BLaER1 (cell line): ENCODE data around the gene RNF10.

Experiments
- H3K27ac ChIP-seq: shearing (Covaris generic); formaldehyde crosslinking; 2 replicates; pipeline ENCODE4 v1.8.1; 2022
- H3K27me3 ChIP-seq: shearing (Covaris generic); formaldehyde crosslinking; 2 replicates; pipeline ENCODE4 v1.8.1; 2022
- H3K36me3 ChIP-seq: shearing (Covaris generic); formaldehyde crosslinking; 2 replicates; pipeline ENCODE4 v1.8.1; 2022
- H3K4me1 ChIP-seq: shearing (Covaris generic); formaldehyde crosslinking; 2 replicates; pipeline ENCODE4 v1.8.1; 2022
- H3K4me2 ChIP-seq: shearing (Covaris generic); formaldehyde crosslinking; 2 replicates; pipeline ENCODE4 v1.8.1; 2022
- H3K4me3 ChIP-seq: shearing (Covaris generic); formaldehyde crosslinking; 2 replicates; pipeline ENCODE4 v1.8.1; 2022
- H3K9ac ChIP-seq: shearing (Covaris generic); formaldehyde crosslinking; 2 replicates; pipeline ENCODE4 v1.8.1; 2022
- H3K9me3 ChIP-seq: shearing (Covaris generic); formaldehyde crosslinking; 2 replicates; pipeline ENCODE4 v1.8.1; 2022
- H4K20me1 ChIP-seq: shearing (Covaris generic); formaldehyde crosslinking; 2 replicates; pipeline ENCODE4 v1.8.1; 2022
- Cebpa-rat ChIP-seq: shearing (Covaris generic); IDR thresholded peaks from 2 replicates; pipeline ENCODE4 v1.8.1; 2022

The RNF10 gene

GRCh38 chr12:120539303-120539702, 5.1 kb downstream of the RNF10 start:
- Histone ChIP-seq H3K9ac (no peak overlapping the region), H3K36me3 (peaks cover 79% of the 10 kb centered on the region), H4K20me1 (peaks cover 100% of the 10 kb centered on the region), H3K4me3 (no peak overlapping the region), H3K4me1 (peaks cover 43% of the 10 kb centered on the region), H3K4me2 (no peak overlapping the region), H3K27ac (no peak overlapping the region), H3K27me3 (no peaks in the 10 kb centered on the region), H3K9me3 (no peaks in the 10 kb centered on the region)
- TF ChIP-seq Cebpa-rat, result no peak

GRCh38 chr12:120540445-120540844, 6.3 kb downstream of the RNF10 start:
- Histone ChIP-seq H3K36me3 (peaks cover 89% of the 10 kb centered on the region), H3K4me1 (peaks cover 40% of the 10 kb centered on the region), H3K9ac (no peak overlapping the region), H3K4me2 (no peak overlapping the region), H3K27me3 (no peaks in the 10 kb centered on the region), H3K27ac (no peak overlapping the region), H4K20me1 (peaks cover 100% of the 10 kb centered on the region), H3K9me3 (no peaks in the 10 kb centered on the region), H3K4me3 (no peak overlapping the region)
- TF ChIP-seq Cebpa-rat, result no peak

- Histone ChIP-seq H3K36me3 (peaks cover 97% of the 10 kb centered on the region), H3K9ac (no peak overlapping the region), H3K4me2 (no peak overlapping the region), H3K4me1 (peaks cover 23% of the 10 kb centered on the region), H3K9me3 (no peaks in the 10 kb centered on the region), H3K4me3 (no peak overlapping the region), H3K27ac (no peak overlapping the region), H4K20me1 (peaks cover 100% of the 10 kb centered on the region), H3K27me3 (no peaks in the 10 kb centered on the region)
- no peak for TF ChIP-seq Cebpa-rat
These were observed 8.0 kb downstream of the RNF10 start for GRCh38 chr12:120542166-120542565.

GRCh38 chr12:120544691-120545090, 10.5 kb downstream of the RNF10 start:
- H3K27me3 ChIP-seq, result no peaks in the 10 kb centered on the region
- H3K4me2 ChIP-seq, result no peak overlapping the region
- H3K4me3 ChIP-seq, result no peak overlapping the region
- no peaks in the 10 kb centered on the region for H3K4me1 ChIP-seq
- H3K9me3 ChIP-seq, result no peaks in the 10 kb centered on the region
- peaks cover 100% of the 10 kb centered on the region for H4K20me1 ChIP-seq
- H3K9ac ChIP-seq, result no peak overlapping the region
- TF ChIP-seq Cebpa-rat, result no peak
- no peak overlapping the region for H3K27ac ChIP-seq
- H3K36me3 ChIP-seq, result peaks cover 97% of the 10 kb centered on the region

GRCh38 chr12:120546050-120546386, 11.9 kb downstream of the RNF10 start:
- Histone ChIP-seq H3K4me1 (no peaks in the 10 kb centered on the region), H3K4me2 (no peak overlapping the region), H4K20me1 (peaks cover 100% of the 10 kb centered on the region), H3K9ac (no peak overlapping the region), H3K4me3 (no peak overlapping the region), H3K9me3 (no peaks in the 10 kb centered on the region), H3K27me3 (no peaks in the 10 kb centered on the region), H3K36me3 (peaks cover 97% of the 10 kb centered on the region), H3K27ac (no peak overlapping the region)
- TF ChIP-seq Cebpa-rat, result no peak

- Histone ChIP-seq H4K20me1 (peaks cover 74% of the 10 kb centered on the region), H3K9me3 (no peaks in the 10 kb centered on the region), H3K4me3 (no peak overlapping the region), H3K36me3 (peaks cover 95% of the 10 kb centered on the region), H3K4me1 (peaks cover 10% of the 10 kb centered on the region; the same call in 1 of the 2 replicates), H3K4me2 (no peak overlapping the region), H3K27ac (no peak overlapping the region), H3K9ac (no peak overlapping the region), H3K27me3 (no peaks in the 10 kb centered on the region)
- no peak for TF ChIP-seq Cebpa-rat
These were observed 20.5 kb downstream of the RNF10 start for GRCh38 chr12:120554678-120555077.

GRCh38 chr12:120557589-120557988, 23.4 kb downstream of the RNF10 start:
- H3K36me3 ChIP-seq, result peaks cover 95% of the 10 kb centered on the region
- H4K20me1 ChIP-seq, result peaks cover 66% of the 10 kb centered on the region
- H3K9me3 ChIP-seq, result no peaks in the 10 kb centered on the region
- H3K27me3 ChIP-seq, result no peaks in the 10 kb centered on the region
- H3K4me1 ChIP-seq, result peaks cover 10% of the 10 kb centered on the region; the same call in 1 of the 2 replicates
- no peak for TF ChIP-seq Cebpa-rat
- no peak overlapping the region for H3K27ac ChIP-seq
- no peak overlapping the region for H3K4me2 ChIP-seq
- no peak overlapping the region for H3K9ac ChIP-seq
- H3K4me3 ChIP-seq, result no peak overlapping the region

- Histone ChIP-seq H3K36me3 (peaks cover 95% of the 10 kb centered on the region), H3K27me3 (no peaks in the 10 kb centered on the region), H3K4me1 (no peaks in the 10 kb centered on the region), H4K20me1 (peaks cover 65% of the 10 kb centered on the region), H3K27ac (no peak overlapping the region), H3K4me2 (no peak overlapping the region), H3K9me3 (no peaks in the 10 kb centered on the region), H3K9ac (no peak overlapping the region), H3K4me3 (no peak overlapping the region)
- TF ChIP-seq Cebpa-rat, result no peak
These were observed 28.8 kb downstream of the RNF10 start for GRCh38 chr12:120562906-120563305.

- no peak for TF ChIP-seq Cebpa-rat
These were observed 29.3 kb downstream of the RNF10 start for GRCh38 chr12:120563495-120563894.

GRCh38 chr12:120571299-120571698, 37.1 kb downstream of the RNF10 start:
- no peak overlapping the region for H3K4me3 ChIP-seq
- H3K36me3 ChIP-seq, result peaks cover 100% of the 10 kb centered on the region
- no peaks in the 10 kb centered on the region for H3K27me3 ChIP-seq
- H3K27ac ChIP-seq, result no peak overlapping the region
- no peaks in the 10 kb centered on the region for H3K4me1 ChIP-seq
- H3K9ac ChIP-seq, result no peak overlapping the region
- no peak overlapping the region for H3K4me2 ChIP-seq
- no peak for TF ChIP-seq Cebpa-rat
- H3K9me3 ChIP-seq, result no peaks in the 10 kb centered on the region
- peaks cover 59% of the 10 kb centered on the region for H4K20me1 ChIP-seq

More at GRCh38 chr12:120563495-120563894, 29.3 kb downstream of the RNF10 start:
- H3K9ac ChIP-seq, result no peak overlapping the region
- H3K36me3 ChIP-seq, result peaks cover 98% of the 10 kb centered on the region
- no peak overlapping the region for H3K27ac ChIP-seq
- H4K20me1 ChIP-seq, result peaks cover 66% of the 10 kb centered on the region
- no peak overlapping the region for H3K4me2 ChIP-seq
- H3K9me3 ChIP-seq, result no peaks in the 10 kb centered on the region
- no peak overlapping the region for H3K4me3 ChIP-seq
- H3K27me3 ChIP-seq, result no peaks in the 10 kb centered on the region
- H3K4me1 ChIP-seq, result no peaks in the 10 kb centered on the region

- TF ChIP-seq Cebpa-rat, result no peak
- Histone ChIP-seq H3K4me3 (no peak overlapping the region), H3K9ac (no peak overlapping the region), H3K4me1 (no peaks in the 10 kb centered on the region), H3K27ac (no peak overlapping the region), H3K4me2 (no peak overlapping the region), H3K27me3 (no peaks in the 10 kb centered on the region), H3K9me3 (no peaks in the 10 kb centered on the region), H3K36me3 (peaks cover 100% of the 10 kb centered on the region), H4K20me1 (peaks cover 63% of the 10 kb centered on the region)
These were observed 39.4 kb downstream of the RNF10 start for GRCh38 chr12:120573560-120573959.
